Measurements from ENCODE around the gene CCDC141.
A peak's percentile ranks its signal among the peaks of the same experiment; 100 is the strongest.

CCDC141 gene

GRCh38 chr2:178976351-178976750 is 73.6 kb downstream of the CCDC141 start:
- no peak for DNase-seq

- DNase-seq, result no peak
Measured at GRCh38 chr2:178962805-178963433, 87.0 kb downstream of the CCDC141 start.

- DNase-seq, result no peak
Measured at GRCh38 chr2:178962152-178962551, 87.8 kb downstream of the CCDC141 start.

- no peak for DNase-seq
Measured at GRCh38 chr2:178954049-178954448, 95.9 kb downstream of the CCDC141 start.

- DNase-seq, result no peak
Measured at GRCh38 chr2:178951266-178952006, 98.5 kb downstream of the CCDC141 start.

- DNase-seq, result no peak
Measured at GRCh38 chr2:178949584-178949983, 100.4 kb downstream of the CCDC141 start.

GRCh38 chr2:178949151-178949550 is 100.8 kb downstream of the CCDC141 start:
- DNase-seq, result no peak

GRCh38 chr2:178947006-178947405 is 102.9 kb downstream of the CCDC141 start:
- DNase-seq, result no peak

GRCh38 chr2:178946494-178946893 is 103.4 kb downstream of the CCDC141 start:
- no peak for DNase-seq

GRCh38 chr2:178943745-178944144 is 106.2 kb downstream of the CCDC141 start:
- DNase-seq, result no peak

- no peak for DNase-seq
Measured at GRCh38 chr2:178934571-178934970, 115.4 kb downstream of the CCDC141 start.

GRCh38 chr2:178933493-178933892 is 116.4 kb downstream of the CCDC141 start:
- no peak for DNase-seq

- no peak for DNase-seq
Measured at GRCh38 chr2:178928077-178928476, 121.9 kb downstream of the CCDC141 start.

- DNase-seq, result no peak
Measured at GRCh38 chr2:178927173-178927572, 122.8 kb downstream of the CCDC141 start.

- no peak for DNase-seq
Measured at GRCh38 chr2:178924817-178925216, 125.1 kb downstream of the CCDC141 start.

- no peak for DNase-seq
Measured at GRCh38 chr2:178923546-178923945, 126.4 kb downstream of the CCDC141 start.

GRCh38 chr2:178920916-178921513 is 128.9 kb downstream of the CCDC141 start:
- DNase-seq, result no peak

GRCh38 chr2:178917555-178917954 is 132.4 kb downstream of the CCDC141 start:
- DNase-seq, result no peak

- DNase-seq, result no peak
Measured at GRCh38 chr2:178915423-178916173, 134.3 kb downstream of the CCDC141 start.

- peak; percentile 60 for DNase-seq
Measured at GRCh38 chr2:178914259-178914849, 135.6 kb downstream of the CCDC141 start.

GRCh38 chr2:178913049-178913441 is 136.9 kb downstream of the CCDC141 start:
- no peak for DNase-seq

- DNase-seq, result no peak
Measured at GRCh38 chr2:178912416-178913048, 137.4 kb downstream of the CCDC141 start.

- DNase-seq, result no peak
Measured at GRCh38 chr2:178911039-178911438, 138.9 kb downstream of the CCDC141 start.

All from GDM1 (cell line).